ENCODE measurements around the gene PRRC2A.

Gene PRRC2A

DNA sequence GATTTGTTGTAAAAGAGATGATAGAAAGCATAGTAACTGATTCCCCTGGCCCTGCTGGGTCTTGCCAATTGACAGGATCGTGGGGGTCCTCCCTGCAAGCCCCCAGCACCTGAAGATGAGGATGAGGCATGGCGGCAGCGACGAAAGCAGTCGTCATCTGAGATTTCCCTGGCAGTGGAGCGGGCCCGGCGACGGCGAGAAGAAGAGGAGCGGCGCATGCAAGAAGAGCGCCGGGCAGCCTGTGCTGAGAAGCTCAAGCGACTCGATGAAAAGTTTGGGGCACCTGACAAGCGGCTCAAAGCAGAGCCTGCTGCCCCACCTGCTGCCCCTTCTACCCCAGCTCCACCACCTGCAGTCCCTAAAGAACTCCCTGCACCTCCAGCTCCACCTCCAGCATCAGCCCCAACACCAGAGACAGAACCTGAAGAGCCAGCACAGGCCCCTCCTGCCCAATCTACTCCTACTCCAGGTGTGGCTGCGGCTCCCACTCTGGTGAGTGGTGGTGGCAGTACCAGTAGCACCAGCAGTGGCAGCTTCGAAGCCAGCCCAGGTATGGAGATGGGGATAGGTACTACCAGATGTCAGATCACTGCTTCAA is 7.3 kb downstream of the PRRC2A start:
- no peak overlapping the region for H3K4me3 ChIP-seq (ENCODE audit: low read depth, low read length)
- TF ChIP-seq, protein P1, sequence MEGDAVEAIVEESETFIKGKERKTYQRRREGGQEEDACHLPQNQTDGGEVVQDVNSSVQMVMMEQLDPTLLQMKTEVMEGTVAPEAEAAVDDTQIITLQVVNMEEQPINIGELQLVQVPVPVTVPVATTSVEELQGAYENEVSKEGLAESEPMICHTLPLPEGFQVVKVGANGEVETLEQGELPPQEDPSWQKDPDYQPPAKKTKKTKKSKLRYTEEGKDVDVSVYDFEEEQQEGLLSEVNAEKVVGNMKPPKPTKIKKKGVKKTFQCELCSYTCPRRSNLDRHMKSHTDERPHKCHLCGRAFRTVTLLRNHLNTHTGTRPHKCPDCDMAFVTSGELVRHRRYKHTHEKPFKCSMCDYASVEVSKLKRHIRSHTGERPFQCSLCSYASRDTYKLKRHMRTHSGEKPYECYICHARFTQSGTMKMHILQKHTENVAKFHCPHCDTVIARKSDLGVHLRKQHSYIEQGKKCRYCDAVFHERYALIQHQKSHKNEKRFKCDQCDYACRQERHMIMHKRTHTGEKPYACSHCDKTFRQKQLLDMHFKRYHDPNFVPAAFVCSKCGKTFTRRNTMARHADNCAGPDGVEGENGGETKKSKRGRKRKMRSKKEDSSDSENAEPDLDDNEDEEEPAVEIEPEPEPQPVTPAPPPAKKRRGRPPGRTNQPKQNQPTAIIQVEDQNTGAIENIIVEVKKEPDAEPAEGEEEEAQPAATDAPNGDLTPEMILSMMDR (IDR thresholded peaks at IDR 0.05; ENCODE audit: control insufficient read depth, extremely low read depth, insufficient read depth): no peak
- DNase-seq (ENCODE audit: low read depth): no peak

DNA sequence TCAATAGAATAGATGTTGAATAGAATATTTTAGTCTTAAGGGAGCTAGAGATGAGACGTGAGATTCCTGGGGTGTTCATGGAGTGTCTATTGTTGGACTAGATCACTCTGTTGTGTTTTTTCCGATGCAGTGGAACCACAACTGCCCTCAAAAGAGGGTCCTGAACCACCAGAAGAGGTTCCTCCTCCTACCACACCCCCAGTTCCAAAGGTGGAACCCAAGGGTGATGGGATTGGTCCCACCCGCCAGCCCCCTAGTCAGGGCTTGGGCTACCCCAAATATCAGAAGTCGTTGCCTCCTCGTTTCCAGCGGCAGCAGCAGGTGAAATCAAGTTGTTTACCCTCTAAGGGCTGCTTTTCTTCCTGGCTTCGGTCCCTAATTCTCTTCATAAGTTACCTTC is 8.5 kb downstream of the PRRC2A start:
- TF ChIP-seq, protein P1 (IDR thresholded peaks at IDR 0.05; ENCODE audit: control insufficient read depth, extremely low read depth, insufficient read depth): no peak
- DNase-seq (ENCODE audit: low read depth): no peak
- H3K4me3 ChIP-seq (ENCODE audit: low read depth, low read length): no peak overlapping the region

DNA sequence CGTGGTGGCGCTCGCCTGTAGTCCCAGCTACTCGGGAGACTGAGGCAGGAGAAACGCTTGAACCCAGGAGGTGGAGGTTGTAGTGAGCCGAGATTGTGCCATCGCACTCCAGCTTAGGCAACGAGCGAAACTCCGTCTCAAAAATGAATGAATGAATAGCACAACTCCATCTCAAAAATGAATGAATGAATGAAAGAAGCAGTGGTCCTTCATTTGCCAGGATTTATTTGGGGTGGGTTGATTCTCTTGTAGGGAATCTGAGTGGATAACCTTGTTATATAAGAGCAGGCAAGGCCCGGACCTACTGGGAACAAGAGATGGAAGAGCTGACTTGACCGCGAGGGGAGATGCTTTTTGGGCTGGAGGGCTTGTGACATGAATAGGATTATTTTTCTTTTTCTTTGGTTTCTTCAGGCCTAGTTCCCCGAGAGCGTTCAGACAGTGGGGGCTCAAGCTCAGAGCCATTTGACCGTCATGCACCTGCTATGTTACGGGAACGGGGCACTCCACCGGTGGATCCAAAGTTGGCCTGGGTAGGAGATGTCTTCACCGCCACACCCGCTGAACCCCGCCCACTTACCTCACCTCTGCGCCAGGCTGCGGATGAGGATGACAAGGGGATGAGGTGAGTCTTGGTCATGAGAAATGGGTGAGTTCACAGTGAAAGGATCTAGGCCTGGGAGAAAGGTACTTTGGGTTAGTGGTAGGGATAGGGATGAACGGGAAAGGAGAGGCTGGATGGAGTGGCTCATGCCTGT is 9.8 kb downstream of the PRRC2A start:
- TF ChIP-seq, protein P1 (IDR thresholded peaks at IDR 0.05; ENCODE audit: control insufficient read depth, extremely low read depth, insufficient read depth): no peak
- H3K4me3 ChIP-seq (ENCODE audit: low read depth, low read length): no peak overlapping the region
- DNase-seq (ENCODE audit: low read depth): no peak

DNA sequence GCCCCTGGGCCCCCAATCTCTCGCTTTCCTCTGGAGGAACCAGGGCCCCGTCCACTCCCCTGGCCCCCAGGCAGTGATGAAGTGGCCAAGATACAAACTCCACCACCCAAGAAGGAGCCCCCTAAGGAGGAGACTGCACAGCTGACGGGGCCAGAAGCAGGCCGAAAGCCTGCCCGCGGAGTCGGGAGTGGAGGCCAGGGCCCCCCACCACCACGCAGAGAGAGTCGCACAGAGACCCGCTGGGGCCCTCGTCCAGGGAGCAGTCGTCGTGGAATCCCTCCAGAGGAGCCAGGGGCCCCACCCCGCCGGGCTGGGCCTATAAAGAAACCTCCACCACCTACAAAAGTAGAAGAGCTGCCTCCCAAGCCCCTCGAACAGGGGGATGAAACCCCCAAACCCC is 10.7 kb downstream of the PRRC2A start:
- TF ChIP-seq, protein P1 (IDR thresholded peaks at IDR 0.05; ENCODE audit: control insufficient read depth, extremely low read depth, insufficient read depth): no peak
- no peak for DNase-seq (ENCODE audit: low read depth)
- H3K4me3 ChIP-seq (ENCODE audit: low read depth, low read length): no peak overlapping the region

DNA sequence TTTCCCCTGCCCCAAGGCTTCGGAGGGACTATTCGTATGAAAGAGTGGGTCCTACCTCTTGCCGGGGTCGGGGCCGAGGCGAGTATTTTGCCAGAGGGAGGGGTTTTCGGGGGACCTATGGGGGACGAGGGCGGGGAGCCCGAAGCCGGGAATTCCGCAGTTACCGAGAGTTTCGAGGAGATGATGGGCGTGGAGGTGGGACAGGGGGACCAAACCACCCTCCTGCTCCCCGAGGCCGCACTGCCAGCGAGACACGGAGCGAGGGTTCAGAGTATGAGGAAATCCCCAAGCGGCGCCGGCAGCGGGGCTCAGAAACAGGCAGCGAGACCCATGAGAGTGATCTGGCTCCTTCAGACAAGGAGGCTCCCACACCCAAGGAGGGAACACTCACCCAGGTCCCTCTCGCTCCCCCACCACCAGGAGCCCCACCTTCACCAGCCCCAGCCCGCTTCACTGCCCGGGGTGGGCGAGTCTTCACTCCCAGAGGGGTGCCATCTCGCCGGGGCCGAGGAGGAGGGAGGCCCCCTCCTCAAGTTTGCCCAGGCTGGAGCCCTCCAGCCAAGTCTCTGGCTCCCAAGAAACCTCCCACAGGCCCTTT is 11.3 kb downstream of the PRRC2A start:
- TF ChIP-seq, protein P1 (IDR thresholded peaks at IDR 0.05; ENCODE audit: control insufficient read depth, extremely low read depth, insufficient read depth): no peak
- DNase-seq (ENCODE audit: low read depth): no peak

DNA sequence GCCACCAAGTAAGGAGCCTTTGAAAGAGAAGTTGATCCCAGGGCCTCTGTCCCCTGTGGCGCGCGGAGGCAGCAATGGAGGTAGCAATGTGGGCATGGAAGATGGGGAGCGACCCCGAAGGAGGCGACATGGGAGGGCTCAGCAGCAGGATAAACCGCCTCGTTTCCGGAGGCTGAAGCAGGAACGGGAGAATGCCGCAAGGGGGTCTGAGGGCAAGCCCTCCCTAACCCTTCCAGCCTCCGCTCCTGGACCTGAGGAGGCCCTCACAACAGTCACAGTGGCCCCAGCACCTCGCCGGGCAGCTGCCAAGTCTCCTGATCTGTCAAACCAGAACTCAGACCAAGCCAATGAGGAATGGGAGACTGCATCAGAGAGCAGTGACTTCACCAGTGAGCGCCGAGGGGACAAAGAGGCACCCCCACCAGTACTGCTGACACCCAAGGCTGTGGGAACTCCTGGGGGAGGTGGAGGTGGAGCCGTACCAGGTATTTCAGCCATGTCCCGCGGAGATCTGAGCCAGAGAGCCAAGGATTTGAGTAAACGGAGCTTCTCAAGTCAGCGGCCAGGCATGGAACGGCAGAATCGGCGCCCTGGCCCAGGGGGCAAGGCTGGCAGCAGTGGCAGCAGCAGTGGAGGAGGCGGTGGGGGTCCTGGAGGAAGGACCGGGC is 11.9 kb downstream of the PRRC2A start:
- no peak overlapping the region for H3K4me3 ChIP-seq (ENCODE audit: low read depth, low read length)
- TF ChIP-seq, protein P1 (IDR thresholded peaks at IDR 0.05; ENCODE audit: control insufficient read depth, extremely low read depth, insufficient read depth): no peak
- DNase-seq (ENCODE audit: low read depth): no peak

More for the DNA sequence above, 11.3 kb downstream of the PRRC2A start:
- H3K4me3 ChIP-seq (ENCODE audit: low read depth, low read length): no peak overlapping the region

All from LNCaP clone FGC (cell line).